PC-9 (cell line): Measurements from ENCODE around the gene PLAC1. TPM values are rescaled to one million over a fixed set of nuclear protein-coding genes. Genes with fewer than 3 reads are reported as not detected.
A peak's percentile ranks its signal among the peaks of the same experiment; 100 is the strongest.

Experiments
- BruUV-seq: library from RNA; stranded (reverse); fragments of 400-500 nt; replicated peaks from 2 replicates; lab custom pipeline; 2021; lab: Mats Ljungman, UMichigan
- CTCF ChIA-PET: fragments of 300-600 bp; sonication (Branson Sonifier 250); formaldehyde crosslinking; loops from one replicate; lab custom pipeline; 2022; ENCODE audit warnings: antibody characterized with exemption; lab: Charles Lee
- POLR2A ChIA-PET: fragments of 300-600 bp; sonication (Branson Sonifier 250); formaldehyde crosslinking; loops from one replicate; lab custom pipeline; 2022; ENCODE audit warnings: antibody characterized with exemption; ENCODE audit not compliant: unreplicated experiment; lab: Charles Lee
- DNase-seq, 2 experiments: peaks; one replicate each; pipeline versions ENCODE4 v3.0.0 to v3.0.0-alpha.2; 2015 to 2022; ENCODE audit warnings: mixed read lengths in 1 of 2
- H2AFZ ChIP-seq: fragments of 200-600 bp; sonication (generic); 2 replicates; pipeline ENCODE4 v1.8.1; 2017; ENCODE audit warnings: antibody characterized with exemption
- H3F3A ChIP-seq: fragments of 200-600 bp; sonication (generic); 2 replicates; pipeline ENCODE4 v1.8.1; 2017; ENCODE audit warnings: antibody characterized with exemption, mild to moderate bottlenecking, low read depth; ENCODE audit not compliant: insufficient read depth
- H3K27ac ChIP-seq: fragments of 200-600 bp; sonication (generic); 2 replicates; pipeline ENCODE4 v1.6.1; 2016; ENCODE audit warnings: mixed run types
- H3K27me3 ChIP-seq: fragments of 200-600 bp; sonication (generic); 2 replicates; pipeline ENCODE4 v1.6.1; 2016; ENCODE audit warnings: low read depth, mixed run types; ENCODE audit not compliant: insufficient read depth
- H3K36me3 ChIP-seq: fragments of 200-600 bp; sonication (generic); 2 replicates; pipeline ENCODE4 v1.6.1; 2016; ENCODE audit warnings: low read depth, mixed run types
- H3K4me1 ChIP-seq: fragments of 200-600 bp; sonication (generic); replicated peaks from 2 replicates; pipeline ENCODE4 v1.6.1; 2016; ENCODE audit warnings: mixed run types; ENCODE audit not compliant: insufficient read depth
- H3K4me2 ChIP-seq: fragments of 200-600 bp; sonication (generic); 2 replicates; pipeline ENCODE4 v1.6.1; 2017; ENCODE audit warnings: mixed run types
- H3K4me3 ChIP-seq: fragments of 200-600 bp; sonication (generic); 2 replicates; pipeline ENCODE4 v1.6.1; 2016; ENCODE audit warnings: mixed run types
- H3K79me2 ChIP-seq: fragments of 200-600 bp; sonication (generic); 2 replicates; pipeline ENCODE4 v1.6.1; 2017; ENCODE audit warnings: low read depth, mixed run types
- H3K9me2 ChIP-seq: fragments of 200-600 bp; sonication (generic); 2 replicates; pipeline ENCODE4 v1.8.1; 2017; ENCODE audit warnings: mild to moderate bottlenecking; ENCODE audit not compliant: insufficient read depth
- H3K9me3 ChIP-seq: fragments of 200-600 bp; sonication (generic); 2 replicates; pipeline ENCODE4 v1.8.1; 2016; ENCODE audit warnings: low read depth; ENCODE audit not compliant: insufficient read depth
- H4K20me1 ChIP-seq: fragments of 200-600 bp; sonication (generic); 2 replicates; pipeline ENCODE4 v1.8.1; 2017; ENCODE audit not compliant: insufficient read depth
- EZH2 ChIP-seq: fragments of 200-600 bp; sonication (generic); IDR thresholded peaks from 2 replicates; pipeline ENCODE4 v1.8.0; 2017; ENCODE audit warnings: antibody characterized with exemption, low read depth
- intact Hi-C: fragments of 100-400 bp; cut with micrococcal nuclease; formaldehyde crosslinking; loops from one replicate; pipeline ENCODE4 v1.10.0; 2022; ENCODE audit not compliant: unreplicated experiment
- total RNA-seq: library from RNA; stranded (reverse); gene quantifications from 2 replicates; pipeline ENCODE4 v1.2.3, GENCODE V29; 2021
- TF ChIP-seq, protein P1 (sequence below): fragments of 200-600 bp; sonication (generic); conservative IDR thresholded peaks from 2 replicates; pipeline ENCODE4 v1.6.1; 2017; ENCODE audit warnings: mixed run types, antibody characterized with exemption, mild to moderate bottlenecking, moderate library complexity

PLAC1 gene
- total RNA-seq, 1 experiment from 2014 or later = 2.1 TPM

DNA sequence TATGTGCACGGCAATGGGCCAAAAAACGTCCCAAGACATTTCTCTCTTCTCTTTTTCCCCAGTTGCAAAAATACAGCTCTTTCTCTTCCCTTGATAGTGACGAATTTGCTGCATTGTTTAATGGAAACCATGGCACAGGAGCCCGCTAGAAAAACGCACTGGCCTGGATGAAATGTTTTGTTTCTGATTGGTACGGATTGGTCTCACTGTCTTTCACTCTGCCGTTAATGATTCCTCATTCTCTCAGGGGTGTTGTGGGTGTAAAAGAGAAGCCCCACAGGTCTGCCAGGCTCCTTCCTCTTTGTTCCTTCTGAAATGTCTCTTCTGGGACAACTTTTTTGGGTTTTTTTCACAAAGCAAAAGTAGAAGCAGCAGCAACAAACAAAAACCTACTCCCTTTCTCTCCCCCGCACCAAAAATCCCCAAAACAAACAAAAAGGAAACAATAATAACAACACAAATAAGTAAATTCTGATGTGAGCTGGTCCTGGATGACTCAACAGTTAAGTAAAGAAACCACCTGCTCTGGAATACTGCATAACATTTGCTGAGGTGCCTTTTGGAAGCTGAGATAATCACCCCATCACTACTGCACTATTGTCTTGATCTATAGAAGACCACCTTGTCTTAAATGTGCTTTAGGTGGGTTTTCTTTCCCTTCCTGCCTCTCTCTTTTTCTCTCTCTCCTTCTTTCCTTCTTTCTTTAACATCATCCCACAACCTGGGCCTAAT is 89.8 kb downstream of the PLAC1 start:
- peaks cover 42% of the 10 kb centered on the region for H3K4me1 ChIP-seq
- intact Hi-C loops = no loop called here
- CTCF ChIA-PET = no interaction called here

DNA sequence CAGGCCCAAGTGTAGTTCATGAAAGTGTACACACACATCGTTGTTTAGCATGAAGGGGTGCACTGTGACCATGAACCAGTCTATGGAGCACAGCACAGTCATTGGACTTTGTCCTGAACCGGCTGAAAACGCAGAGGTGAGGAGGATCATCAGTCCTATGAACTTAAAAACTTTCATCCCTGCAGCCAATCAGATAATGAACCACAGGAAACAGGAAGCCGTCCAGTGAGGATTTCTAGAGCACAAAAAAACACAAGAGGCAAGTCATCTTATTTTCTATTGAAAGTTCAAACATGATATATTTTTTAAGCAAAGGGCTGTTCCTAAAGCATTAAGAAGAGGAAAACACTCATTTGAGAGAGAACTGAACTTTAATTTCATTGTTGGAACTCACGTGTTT is 91.8 kb downstream of the PLAC1 start:
- Histone ChIP-seq H3K4me3 (no peak overlapping the region), H4K20me1 (no peaks in the 10 kb centered on the region), H3K9me2 (no peaks in the 10 kb centered on the region), H3K27me3 (no peaks in the 10 kb centered on the region), H2AFZ (no peak overlapping the region), H3F3A (no peaks in the 10 kb centered on the region; the same call in 1 of the 2 replicates), H3K4me1 (peaks cover 23% of the 10 kb centered on the region), H3K36me3 (no peaks in the 10 kb centered on the region), H3K79me2 (no peaks in the 10 kb centered on the region), H3K27ac (no peak overlapping the region), H3K9me3 (peaks cover 5% of the 10 kb centered on the region; the same call in 1 of the 2 replicates), H3K4me2 (no peak overlapping the region)
- intact Hi-C loops = no loop called here
- TF ChIP-seq, protein P1, sequence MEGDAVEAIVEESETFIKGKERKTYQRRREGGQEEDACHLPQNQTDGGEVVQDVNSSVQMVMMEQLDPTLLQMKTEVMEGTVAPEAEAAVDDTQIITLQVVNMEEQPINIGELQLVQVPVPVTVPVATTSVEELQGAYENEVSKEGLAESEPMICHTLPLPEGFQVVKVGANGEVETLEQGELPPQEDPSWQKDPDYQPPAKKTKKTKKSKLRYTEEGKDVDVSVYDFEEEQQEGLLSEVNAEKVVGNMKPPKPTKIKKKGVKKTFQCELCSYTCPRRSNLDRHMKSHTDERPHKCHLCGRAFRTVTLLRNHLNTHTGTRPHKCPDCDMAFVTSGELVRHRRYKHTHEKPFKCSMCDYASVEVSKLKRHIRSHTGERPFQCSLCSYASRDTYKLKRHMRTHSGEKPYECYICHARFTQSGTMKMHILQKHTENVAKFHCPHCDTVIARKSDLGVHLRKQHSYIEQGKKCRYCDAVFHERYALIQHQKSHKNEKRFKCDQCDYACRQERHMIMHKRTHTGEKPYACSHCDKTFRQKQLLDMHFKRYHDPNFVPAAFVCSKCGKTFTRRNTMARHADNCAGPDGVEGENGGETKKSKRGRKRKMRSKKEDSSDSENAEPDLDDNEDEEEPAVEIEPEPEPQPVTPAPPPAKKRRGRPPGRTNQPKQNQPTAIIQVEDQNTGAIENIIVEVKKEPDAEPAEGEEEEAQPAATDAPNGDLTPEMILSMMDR = no peak
- TF ChIP-seq EZH2 = no peak
- no peak for DNase-seq
- POLR2A ChIA-PET = no interaction called here
- CTCF ChIA-PET = no interaction called here
- no TSS peak for BruUV-seq

More for the DNA sequence above, 89.8 kb downstream of the PLAC1 start:
- Histone ChIP-seq H3K9me2 (no peaks in the 10 kb centered on the region), H3K27ac (0 out of 2 replicates have a peak overlapping the region, but pooled peaks have one; percentile 14), H3K4me3 (no peak overlapping the region), H4K20me1 (no peaks in the 10 kb centered on the region), H3F3A (peaks cover 17% of the 10 kb centered on the region), H2AFZ (no peak overlapping the region; the same call in 1 of the 2 replicates), H3K79me2 (no peaks in the 10 kb centered on the region), H3K9me3 (no peaks in the 10 kb centered on the region), H3K36me3 (no peaks in the 10 kb centered on the region), H3K27me3 (no peaks in the 10 kb centered on the region), H3K4me2 (peak overlapping the region; percentile 43)
- DNase-seq = no peak
- TF ChIP-seq EZH2 = no peak
- TF ChIP-seq, protein P1 = no peak
- POLR2A ChIA-PET = interaction anchor here (0.5 to 0.6 kb wide), 2 partner anchors 10 to 102 kb away, joined by 3 read pairs; no protein-coding TSS in a partner anchor
- no TSS peak for BruUV-seq

DNA sequence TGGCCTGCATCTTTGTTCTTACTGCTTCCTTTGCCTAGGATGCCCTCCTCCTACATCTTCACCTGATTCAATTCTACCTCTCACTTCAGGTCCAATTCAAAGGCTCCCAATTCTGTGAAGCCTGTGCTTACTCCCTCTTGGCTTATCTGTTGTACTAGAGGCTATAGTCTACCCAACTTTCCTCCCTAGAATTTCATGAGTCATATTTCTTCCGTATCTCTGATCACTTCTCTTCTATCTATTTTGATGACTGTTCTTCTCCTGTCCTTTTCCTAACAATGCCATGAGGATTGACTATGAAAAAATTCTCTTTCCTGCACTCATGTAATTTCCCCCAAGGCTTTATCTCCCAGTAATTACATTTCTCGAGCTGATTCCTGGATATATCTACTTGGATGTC is 96.3 kb downstream of the PLAC1 start:
- Histone ChIP-seq H3K4me3 (no peak overlapping the region), H2AFZ (no peak overlapping the region), H4K20me1 (no peaks in the 10 kb centered on the region), H3K4me1 (no peaks in the 10 kb centered on the region), H3K9me2 (no peaks in the 10 kb centered on the region), H3K9me3 (peaks cover 5% of the 10 kb centered on the region; the same call in 1 of the 2 replicates), H3K4me2 (no peak overlapping the region), H3K36me3 (no peaks in the 10 kb centered on the region), H3F3A (no peaks in the 10 kb centered on the region), H3K79me2 (no peaks in the 10 kb centered on the region), H3K27me3 (no peaks in the 10 kb centered on the region), H3K27ac (no peak overlapping the region)
- BruUV-seq = no TSS peak
- POLR2A ChIA-PET = no interaction called here
- CTCF ChIA-PET = no interaction called here
- no peak for TF ChIP-seq EZH2
- TF ChIP-seq, protein P1 = no peak
- intact Hi-C loops = no loop called here
- DNase-seq = no peak
